GM18907 (cell line): ENCODE results near the gene ST8SIA1.

Experiments
- ATAC-seq: cut with Tn5 transposase; IDR thresholded peaks from one replicate; pipeline ENCODE4 v1.9.1; 2021; ENCODE audit warnings: mild to moderate bottlenecking, moderate library complexity; ENCODE audit not compliant: unreplicated experiment

Gene ST8SIA1

DNA sequence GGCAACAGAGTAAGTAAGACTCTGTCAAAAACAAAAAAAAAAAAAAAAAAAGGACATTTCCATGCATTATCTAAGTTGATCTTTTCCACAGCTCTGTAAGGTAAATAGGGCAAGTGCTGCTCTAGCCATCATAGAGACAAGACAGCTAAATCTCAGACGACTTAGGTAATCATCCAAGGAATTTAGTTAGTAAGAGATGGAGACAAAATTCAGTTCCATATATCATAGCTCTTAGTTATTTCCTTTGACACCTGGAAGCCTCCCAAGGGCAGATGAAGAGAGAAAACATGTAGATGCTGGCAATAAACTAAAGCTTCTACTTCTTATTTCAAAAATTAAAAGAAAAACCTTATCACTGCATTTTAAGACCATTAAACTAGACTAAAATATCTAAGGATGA lies 48.7 kb downstream of the ST8SIA1 start:
- ATAC-seq, result no peak

GRCh38 chr12:22284871-22285270 lies 49.6 kb downstream of the ST8SIA1 start:
- ATAC-seq, result no peak

GRCh38 chr12:22283508-22283907 lies 51.0 kb downstream of the ST8SIA1 start:
- no peak for ATAC-seq

GRCh38 chr12:22283006-22283506 lies 51.5 kb downstream of the ST8SIA1 start:
- no peak for ATAC-seq

DNA sequence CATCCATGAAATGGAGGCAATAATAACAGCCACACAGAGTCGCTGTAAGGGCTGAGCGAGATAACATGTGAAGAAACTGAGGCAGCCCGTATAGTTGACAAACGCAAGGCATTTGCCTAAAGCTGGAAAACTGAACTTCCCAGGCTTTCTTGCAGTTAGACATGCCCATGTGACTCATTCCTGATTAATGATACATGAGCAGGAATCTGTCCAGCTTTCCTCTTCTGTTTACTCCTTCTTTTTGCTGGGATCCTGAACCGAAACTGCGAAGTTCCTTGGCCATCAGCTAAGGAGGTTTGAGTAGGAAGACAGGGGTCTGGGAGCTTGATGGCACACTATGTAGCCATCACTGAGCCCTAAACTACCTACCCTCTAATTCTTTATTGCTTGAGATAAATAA lies 52.2 kb downstream of the ST8SIA1 start:
- no peak for ATAC-seq

DNA sequence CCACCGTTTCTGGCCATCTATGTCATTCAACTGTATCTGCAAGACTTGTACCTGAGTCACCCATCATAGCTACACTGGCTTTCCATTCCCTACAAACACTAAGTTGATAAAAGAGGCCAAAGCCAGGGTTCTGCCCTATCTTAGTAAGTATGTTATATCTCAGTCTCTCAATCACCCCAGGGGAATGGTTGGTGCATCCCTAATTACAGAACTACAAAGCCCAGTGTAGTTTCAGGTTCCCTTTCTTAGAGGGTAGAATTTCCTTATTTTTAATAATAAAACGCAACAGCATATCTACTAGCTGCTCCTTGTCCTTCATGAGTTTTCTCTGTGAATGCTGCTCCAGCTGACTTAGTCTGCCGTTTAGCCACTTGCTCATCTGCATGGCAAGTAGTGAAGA lies 57.6 kb downstream of the ST8SIA1 start:
- no peak for ATAC-seq

DNA sequence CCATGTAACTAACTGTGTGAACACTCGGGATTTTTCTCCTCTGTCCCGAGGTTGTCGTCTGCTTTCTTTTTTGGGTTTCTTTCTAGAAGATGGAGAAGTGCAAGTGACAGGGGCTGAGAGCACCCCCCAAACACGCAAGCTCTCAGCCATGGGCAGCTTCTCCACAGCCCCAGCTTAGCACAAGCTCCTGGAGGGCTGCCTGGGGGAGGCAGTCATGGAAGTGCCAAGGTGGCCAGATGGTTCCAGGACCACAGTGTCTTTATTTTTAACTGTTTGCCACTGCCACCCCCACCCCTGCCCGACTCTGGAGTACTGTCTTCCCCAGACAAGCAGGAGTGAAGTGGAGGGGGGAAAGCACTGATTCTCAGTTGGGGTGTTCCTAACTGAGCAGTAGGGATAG lies 58.2 kb downstream of the ST8SIA1 start:
- ATAC-seq, result no peak

DNA sequence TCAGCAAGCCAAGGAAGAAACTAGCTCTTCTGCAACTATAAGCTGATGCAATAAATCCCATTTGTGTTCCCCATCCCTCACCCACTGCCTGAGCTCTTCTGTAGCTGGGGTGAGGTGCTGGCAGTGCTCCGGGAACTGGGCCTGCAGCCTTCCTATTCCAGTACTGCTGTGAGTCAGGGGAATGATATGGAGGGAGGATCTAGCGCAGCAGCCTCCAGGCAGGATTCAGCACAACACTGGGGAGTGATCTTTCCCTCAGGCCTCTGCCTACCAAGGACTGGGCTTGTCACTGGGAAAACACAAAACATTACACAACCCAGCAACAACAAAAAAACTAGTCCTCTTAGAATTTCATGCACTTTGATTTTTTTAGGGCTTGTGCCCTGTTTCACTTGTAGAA lies 58.7 kb downstream of the ST8SIA1 start:
- no peak for ATAC-seq

- no peak for ATAC-seq
Observed at GRCh38 chr12:22272335-22273151, 62.0 kb downstream of the ST8SIA1 start.

DNA sequence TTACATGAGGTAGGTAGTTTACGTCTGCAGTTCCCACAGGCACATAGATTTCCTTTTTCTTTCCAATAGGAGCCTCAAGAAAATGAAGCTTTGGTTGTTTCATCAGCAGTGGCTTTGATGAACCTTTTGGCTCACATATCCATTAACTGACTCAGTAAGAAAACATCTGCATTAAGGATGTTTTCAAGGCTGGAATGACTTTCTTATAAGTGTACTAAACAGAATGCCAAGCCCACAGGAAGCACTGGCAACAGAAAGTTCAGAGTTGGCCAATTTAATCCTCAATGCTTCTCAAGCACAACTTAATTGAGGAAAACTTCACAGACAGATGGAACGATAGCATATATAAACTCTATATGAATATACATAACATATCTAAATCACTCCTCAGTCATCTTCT lies 63.5 kb downstream of the ST8SIA1 start:
- no peak for ATAC-seq

- ATAC-seq, result no peak
Observed at GRCh38 chr12:22268973-22269372, 65.5 kb downstream of the ST8SIA1 start.

DNA sequence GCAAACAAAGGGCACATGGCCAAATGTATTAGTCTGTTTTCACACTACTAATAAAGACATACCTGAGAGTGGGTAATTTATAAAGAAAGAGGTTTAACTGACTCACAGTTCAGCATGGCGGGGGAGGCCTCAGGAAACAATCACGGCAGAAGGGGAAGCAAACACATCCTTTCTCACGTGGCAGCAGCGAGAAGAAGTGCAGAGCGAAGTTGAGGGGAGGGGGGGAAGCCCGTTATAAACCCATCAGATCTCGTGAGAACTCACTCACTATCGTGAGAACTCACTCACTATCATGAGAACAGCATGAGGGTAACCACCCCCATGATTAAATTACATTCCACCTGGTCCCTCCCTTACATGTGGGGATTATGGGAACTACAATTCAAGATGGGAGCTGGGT lies 66.1 kb downstream of the ST8SIA1 start:
- ATAC-seq, result no peak

- ATAC-seq, result no peak
Observed at GRCh38 chr12:22266101-22266500, 68.4 kb downstream of the ST8SIA1 start.

- no peak for ATAC-seq
Observed at GRCh38 chr12:22264380-22264779, 70.1 kb downstream of the ST8SIA1 start.

DNA sequence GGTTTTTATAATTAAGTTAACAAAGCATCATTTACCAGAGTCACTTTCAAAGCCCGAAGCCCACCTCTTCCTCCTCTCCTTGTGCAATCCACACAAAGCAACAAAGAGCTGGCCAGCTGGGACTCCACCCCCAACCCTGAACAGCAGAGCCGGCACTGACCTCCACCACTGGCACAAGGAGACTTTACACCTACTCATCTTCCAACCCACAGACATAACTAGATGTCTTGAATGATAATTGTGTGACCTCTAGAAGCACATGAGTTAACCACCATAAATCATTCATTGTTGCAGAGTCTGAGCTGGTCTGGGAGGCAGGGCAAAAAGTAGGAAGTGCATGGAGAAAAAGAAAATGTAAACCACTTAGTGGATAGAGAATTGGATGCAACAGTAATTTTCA lies 72.2 kb downstream of the ST8SIA1 start:
- no peak for ATAC-seq

DNA sequence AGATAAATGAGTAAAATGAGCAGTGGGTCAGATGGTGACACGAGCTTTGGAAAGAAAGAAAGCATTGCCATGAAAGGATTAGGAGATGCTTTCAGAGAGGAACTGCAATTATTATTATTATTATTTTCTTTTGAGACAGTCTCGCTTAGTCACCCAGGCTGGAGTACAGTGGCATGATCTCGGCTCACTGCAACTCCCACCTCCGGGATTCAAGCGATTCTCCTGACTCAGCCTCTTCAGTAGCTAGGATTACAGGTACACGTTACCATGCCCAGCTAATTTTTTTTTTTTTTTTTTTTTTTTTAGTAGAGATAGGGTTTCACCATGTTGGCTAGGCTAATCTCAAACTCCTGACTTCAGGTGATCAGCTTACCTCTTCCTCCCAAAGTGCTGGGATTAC lies 77.4 kb downstream of the ST8SIA1 start:
- no peak for ATAC-seq

GRCh38 chr12:22256605-22257004 lies 77.9 kb downstream of the ST8SIA1 start:
- ATAC-seq, result no peak

- ATAC-seq, result no peak
Observed at GRCh38 chr12:22256041-22256441, 78.5 kb downstream of the ST8SIA1 start.

DNA sequence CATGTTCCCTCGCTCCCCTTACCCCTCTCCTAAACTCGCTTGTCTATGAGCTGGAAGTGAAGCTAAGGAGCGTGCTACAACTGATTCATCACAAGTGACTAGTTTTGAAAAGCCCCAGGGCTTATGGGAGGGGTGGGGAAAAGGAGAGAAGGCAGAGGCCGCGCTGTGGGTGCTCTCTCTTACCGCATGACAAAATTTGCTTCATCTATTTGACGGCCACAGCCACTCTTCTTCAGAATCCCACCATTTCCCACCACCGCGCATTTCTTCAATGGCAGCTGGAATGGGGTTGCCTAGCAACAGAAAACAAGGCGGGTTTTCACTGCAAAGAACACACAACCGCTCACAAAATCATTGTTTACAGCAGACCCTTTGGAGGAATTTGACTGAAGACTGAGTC lies 79.4 kb downstream of the ST8SIA1 start:
- ATAC-seq, result no peak

GRCh38 chr12:22254478-22254877 lies 80.0 kb downstream of the ST8SIA1 start:
- ATAC-seq, result no peak

DNA sequence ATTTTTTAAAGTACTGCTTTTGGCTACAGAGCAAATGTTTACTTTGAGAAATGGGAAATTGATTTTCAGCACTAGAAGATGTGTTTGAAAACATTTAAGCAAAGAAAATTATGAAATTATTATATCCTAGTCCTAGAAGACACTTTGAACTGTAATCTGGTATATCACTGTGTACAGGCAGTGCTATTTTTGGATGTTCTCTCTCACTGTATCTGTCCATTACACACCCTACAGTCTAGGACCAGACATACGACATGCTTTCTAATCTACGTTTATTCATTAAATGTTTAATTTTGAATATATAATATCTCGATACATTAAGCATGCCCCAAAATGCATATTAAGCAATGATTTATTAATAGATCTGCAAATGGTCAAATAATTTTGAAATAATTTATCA lies 82.5 kb downstream of the ST8SIA1 start:
- ATAC-seq, result no peak

GRCh38 chr12:22250762-22251161 lies 83.7 kb downstream of the ST8SIA1 start:
- ATAC-seq, result no peak

DNA sequence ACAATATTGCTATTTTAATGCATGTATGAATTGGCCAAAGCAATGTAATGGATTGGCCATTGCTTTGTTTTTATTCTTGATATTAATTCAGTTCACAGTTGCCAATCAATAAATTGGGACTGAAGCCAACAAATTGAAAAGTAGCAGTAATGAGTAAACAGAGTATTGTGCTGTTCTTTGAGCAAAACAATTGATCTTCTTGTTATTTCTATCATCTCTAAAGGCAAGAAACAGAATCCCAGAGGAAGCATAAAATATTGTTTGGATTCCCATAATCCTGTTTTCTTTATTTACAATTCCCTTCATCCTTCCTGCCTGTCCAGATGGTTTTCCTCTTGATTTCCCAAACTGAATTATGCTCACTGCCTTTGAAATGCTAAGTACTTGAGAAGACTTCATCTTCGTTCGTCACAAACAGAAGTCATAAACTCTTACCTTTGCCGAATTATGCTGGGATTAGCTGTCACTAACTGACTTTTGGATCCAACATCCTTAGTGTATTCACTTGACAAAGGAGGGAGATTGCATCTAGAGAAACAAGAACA lies 85.9 kb downstream of the ST8SIA1 start:
- ATAC-seq, result no peak
